HG02973 (cell line): ENCODE measurements around the gene PTPN1.
"Not testable (repeated sequence)": the region's sequence is repeated elsewhere in the genome, so short reads cannot be mapped to it uniquely, and the experiment has no call there.

Source experiments
- ATAC-seq: cut with Tn5 transposase; IDR thresholded peaks from one replicate; pipeline ENCODE4 v1.9.1; 2021; ENCODE audit warnings: moderate library complexity; ENCODE audit not compliant: unreplicated experiment

Gene PTPN1

DNA sequence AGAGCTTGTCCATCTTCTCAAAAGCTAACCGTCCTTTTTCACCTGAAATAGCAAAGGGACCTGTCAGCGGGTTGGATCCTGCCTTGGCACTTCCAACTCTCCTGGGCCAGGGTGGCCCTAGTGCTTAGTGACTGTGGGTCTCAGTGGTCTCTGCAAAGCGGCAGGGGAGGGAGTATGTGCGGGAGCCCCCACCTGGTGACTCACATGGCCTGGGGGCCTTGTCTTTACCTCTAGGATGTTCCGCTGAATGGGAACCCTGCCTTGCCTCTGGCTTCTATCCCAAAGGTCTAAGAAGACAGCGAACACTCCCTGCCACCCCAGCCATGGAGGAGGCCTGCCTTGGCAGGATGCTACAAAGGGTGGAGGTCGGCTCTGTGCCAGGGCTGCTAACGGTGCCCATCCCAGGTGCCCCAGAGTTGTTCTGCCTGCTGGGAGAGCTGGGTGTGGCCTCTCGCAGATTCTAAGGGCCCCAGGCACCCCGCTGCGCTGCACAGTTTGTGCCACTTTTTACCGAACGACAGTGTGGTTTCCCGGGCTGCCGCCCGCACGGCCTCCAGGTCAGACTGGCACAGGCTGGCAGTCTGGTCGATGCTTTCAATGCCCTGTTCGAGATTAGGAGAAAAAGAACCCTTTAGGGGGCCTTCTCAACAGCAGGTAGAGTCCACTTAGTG lies 77.2 kb downstream of the PTPN1 start:
- no peak for ATAC-seq

- ATAC-seq: no peak
These were observed 78.0 kb downstream of the PTPN1 start for GRCh38 chr20:50588034-50588736.

- ATAC-seq: no peak
These were observed 79.6 kb downstream of the PTPN1 start for GRCh38 chr20:50589548-50590347.

GRCh38 chr20:50590348-50590664 lies 80.1 kb downstream of the PTPN1 start:
- ATAC-seq: no peak

GRCh38 chr20:50591233-50591852 lies 81.2 kb downstream of the PTPN1 start:
- no peak for ATAC-seq

DNA sequence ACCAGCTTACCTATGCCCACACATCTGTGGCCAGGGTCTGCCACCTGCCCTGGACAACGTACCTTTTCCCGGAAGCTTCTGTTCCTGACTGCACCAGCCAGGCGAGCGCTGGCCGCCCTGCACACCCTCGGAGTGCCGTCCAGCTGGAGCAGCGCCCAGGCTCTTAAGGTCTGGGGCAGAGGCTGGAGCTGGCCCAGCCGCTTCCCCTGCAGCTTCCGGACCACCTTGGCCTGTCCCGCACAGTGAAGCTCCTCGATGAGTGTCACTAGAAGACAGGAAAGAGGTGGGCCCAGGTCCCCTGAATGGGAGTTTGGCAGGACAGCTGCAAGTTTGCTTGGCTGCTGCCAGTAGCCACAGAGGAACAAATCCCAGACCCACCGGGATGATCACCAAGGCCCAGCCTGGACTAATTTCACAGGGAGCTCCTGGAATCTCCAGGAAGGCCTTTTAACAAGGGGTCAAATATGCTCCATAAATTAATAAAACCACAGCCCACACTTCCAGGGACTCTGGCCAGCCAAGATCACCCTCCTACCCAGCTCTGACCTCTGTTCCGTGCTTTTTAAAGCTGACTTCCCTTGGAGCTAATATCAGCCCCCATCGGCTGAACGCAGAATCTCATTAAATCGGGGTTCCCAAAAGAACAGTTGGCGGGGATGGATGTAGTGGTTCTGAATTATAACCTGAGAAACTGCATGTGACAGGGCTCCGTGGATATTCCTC lies 82.3 kb downstream of the PTPN1 start:
- no peak for ATAC-seq

- no peak for ATAC-seq
These were observed 82.8 kb downstream of the PTPN1 start for GRCh38 chr20:50593005-50593335.

- no peak for ATAC-seq
These were observed 84.0 kb downstream of the PTPN1 start for GRCh38 chr20:50594231-50594590.

DNA sequence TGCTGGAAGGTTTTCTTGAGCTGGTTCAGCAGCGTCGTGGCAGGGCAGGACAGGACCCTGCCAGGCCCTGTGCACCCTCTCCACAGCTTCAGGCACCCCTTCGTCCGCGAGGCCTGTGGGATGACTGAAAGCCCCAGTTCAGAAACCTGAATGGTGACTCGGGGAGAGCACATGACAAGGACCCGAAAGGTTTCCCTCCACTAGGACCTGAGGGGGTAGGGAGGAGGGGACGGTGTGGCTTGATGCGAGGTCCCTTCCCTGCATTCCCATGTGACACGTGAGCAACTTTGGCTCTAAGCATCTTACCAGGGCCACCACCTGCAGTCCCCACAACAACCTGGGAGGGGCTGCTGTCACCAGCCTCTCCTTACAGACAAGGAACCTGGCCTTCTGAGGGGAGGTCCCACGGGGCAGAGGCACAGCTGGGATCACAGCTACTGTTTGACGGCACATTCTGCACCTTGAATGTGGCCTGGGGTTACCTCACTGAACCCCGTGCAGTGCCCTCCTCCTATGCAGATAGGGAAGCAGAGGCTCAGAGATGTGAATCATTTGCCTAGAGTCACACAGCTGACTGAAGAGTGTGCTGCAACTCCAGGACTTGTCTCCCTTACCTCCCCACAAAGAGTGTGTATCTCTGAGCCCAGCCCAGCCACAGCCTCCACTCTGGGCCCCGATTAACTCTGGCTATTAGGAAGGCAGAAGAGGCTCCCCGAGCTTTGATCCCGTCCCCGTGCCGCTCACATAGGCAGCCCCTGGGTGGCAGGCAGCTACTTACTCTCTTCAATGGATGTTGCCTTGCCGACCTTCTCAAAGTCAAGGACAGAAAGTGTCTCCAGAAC lies 84.6 kb downstream of the PTPN1 start:
- no peak for ATAC-seq

DNA sequence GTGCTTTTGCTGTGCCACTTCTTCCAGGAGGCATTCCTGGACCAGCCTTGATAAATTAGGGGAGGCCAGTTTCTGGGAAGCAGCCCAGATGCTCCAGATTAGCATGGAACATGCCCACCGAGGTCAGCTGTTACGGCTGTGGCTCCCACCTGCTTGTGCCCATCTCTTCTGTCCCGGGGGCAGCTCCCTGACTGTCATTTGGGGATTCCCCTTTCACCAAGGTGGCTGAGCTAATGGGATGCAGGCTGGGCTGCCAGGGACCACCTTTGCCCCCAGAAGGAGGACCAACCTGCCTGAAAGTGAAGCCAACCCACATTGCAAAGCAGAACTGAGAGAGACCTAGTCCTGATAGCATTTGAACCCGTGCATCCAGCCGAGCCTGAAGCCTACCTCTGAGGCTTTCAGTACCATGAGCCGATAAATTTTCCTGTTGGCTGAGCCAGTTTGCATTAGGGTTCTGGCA lies 85.3 kb downstream of the PTPN1 start:
- no peak for ATAC-seq

GRCh38 chr20:50595988-50596693 lies 86.0 kb downstream of the PTPN1 start:
- ATAC-seq: no peak

GRCh38 chr20:50596694-50597021 lies 86.5 kb downstream of the PTPN1 start:
- ATAC-seq: no peak

GRCh38 chr20:50597406-50597969 lies 87.3 kb downstream of the PTPN1 start:
- ATAC-seq: no peak

DNA sequence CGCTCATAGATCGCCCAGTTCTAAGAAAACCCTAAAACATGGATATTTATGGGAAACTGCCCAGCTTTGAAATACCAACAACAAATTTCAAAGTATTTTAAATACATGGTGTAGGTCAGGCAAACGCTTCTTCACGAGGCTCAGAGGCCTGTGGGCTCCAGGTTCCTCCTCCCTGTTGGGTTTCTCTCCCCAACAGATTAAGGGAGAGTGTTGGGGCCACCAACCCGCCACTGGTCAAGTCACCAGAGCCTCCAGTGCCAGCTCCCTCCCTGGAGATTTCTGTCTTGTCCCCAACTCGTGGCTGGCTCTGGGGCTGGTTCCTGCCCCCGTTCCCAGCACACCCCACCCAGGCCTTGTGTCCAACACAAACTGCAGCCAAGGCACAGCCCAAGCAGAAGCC lies 87.9 kb downstream of the PTPN1 start:
- no peak for ATAC-seq

GRCh38 chr20:50598768-50599167 lies 88.6 kb downstream of the PTPN1 start:
- ATAC-seq: not testable (repeated sequence)

DNA sequence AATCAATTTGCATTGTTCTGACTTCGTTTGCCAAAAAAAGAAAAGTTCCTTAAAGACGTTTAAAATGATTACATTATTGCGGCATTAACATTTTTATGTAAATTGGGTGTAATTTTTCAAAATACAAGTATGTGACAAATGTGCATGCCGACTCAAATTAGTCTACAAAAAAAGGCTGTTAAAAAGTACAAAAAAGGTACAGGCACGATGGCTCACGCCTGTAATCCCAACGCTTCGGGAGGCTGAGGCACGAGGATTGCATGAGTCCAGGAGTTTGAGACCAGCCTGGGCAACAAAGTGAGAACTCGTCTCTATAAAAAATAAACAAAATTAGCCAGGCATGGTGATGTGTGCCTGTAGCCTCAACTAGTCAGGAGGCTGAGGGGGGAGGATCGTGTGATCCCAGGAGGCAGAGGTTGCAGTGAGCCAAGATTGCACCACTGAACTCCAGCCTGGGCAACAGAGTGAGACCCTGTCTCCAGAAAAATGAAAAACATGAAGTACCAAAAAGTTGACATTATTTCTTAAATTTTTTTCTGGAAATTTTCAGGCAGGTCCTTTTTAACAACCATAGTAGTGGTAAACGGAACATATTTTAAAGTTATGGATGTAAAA lies 90.2 kb downstream of the PTPN1 start:
- ATAC-seq: no peak

GRCh38 chr20:50601511-50602431 lies 91.6 kb downstream of the PTPN1 start:
- no peak for ATAC-seq
